ENCODE data around the gene DPYSL4. TPM values are rescaled to one million over a fixed set of nuclear protein-coding genes. Genes with fewer than 3 reads are reported as not detected.

Gene DPYSL4
- total RNA-seq, 5 donors from 2014 or later (not counting 1 experiment from before 2014, with no cell fraction given) = 0.66 to 3.9 (median 3.2) TPM

GRCh38 chr10:132250481-132251475 lies 64.0 kb downstream of the DPYSL4 start:
- 93% methylated on average over 15 of the region's 30 CpGs for WGBS (ENCODE audit: insufficient coverage)
- Histone ChIP-seq H3K27ac (ENCODE audit: low read length) (no peak overlapping the region), H3K9me3 (no peaks in the 10 kb centered on the region), H3K4me3 (ENCODE audit: control insufficient read depth in 1 of 2, extremely low read depth in 1 of 2, low read length in 1 of 2) (no peak overlapping the region), H3K4me1 (ENCODE audit: control insufficient read depth in 1 of 2, extremely low read depth in 1 of 2, insufficient read depth in 2 of 2, low read length in 2 of 2) (peaks cover 9 to 10% of the 10 kb centered on the region in 2 experiments), H3K36me3 (ENCODE audit: control insufficient read depth in 2 of 2, extremely low read depth in 1 of 2, insufficient read depth in 1 of 2, low read length in 1 of 2) (no peaks in the 10 kb centered on the region), H3K27me3 (replicated peaks in 1 of 2; ENCODE audit: control insufficient read depth in 2 of 2, extremely low read depth in 1 of 2, insufficient read depth in 2 of 2, low read length in 1 of 2) (no peaks in the 10 kb centered on the region)
- DNase-seq (no peak), ATAC-seq (replicated peaks in 1 of 4) (no peak)
- Mint-ChIP-seq H3K36me3 (no peaks in the 10 kb centered on the region), H3K4me1 (peaks cover 2 to 6% (median 2%) of the 10 kb centered on the region in 3 donors), H3K27me3 (no peaks in the 10 kb centered on the region), H3K27ac (no peak overlapping the region), H3K4me3 (no peak overlapping the region), H3K9me3 (no peaks in the 10 kb centered on the region)
- CTCF ChIA-PET = no interaction called here
- POLR2A ChIA-PET = no interaction called here

GRCh38 chr10:132251928-132252327 lies 65.2 kb downstream of the DPYSL4 start:
- DNase-seq (no peak), ATAC-seq (replicated peaks in 1 of 4) (no peak)
- Histone ChIP-seq H3K27ac (ENCODE audit: low read length) (no peak overlapping the region), H3K4me1 (ENCODE audit: control insufficient read depth in 1 of 2, extremely low read depth in 1 of 2, insufficient read depth in 2 of 2, low read length in 2 of 2) (peaks cover 10 to 12% of the 10 kb centered on the region in 2 experiments), H3K27me3 (replicated peaks in 1 of 2; ENCODE audit: control insufficient read depth in 2 of 2, extremely low read depth in 1 of 2, insufficient read depth in 2 of 2, low read length in 1 of 2) (no peaks in the 10 kb centered on the region), H3K4me3 (ENCODE audit: control insufficient read depth in 1 of 2, extremely low read depth in 1 of 2, low read length in 1 of 2) (no peak overlapping the region), H3K9me3 (no peaks in the 10 kb centered on the region), H3K36me3 (ENCODE audit: control insufficient read depth in 2 of 2, extremely low read depth in 1 of 2, insufficient read depth in 1 of 2, low read length in 1 of 2) (no peaks in the 10 kb centered on the region)
- POLR2A ChIA-PET = no interaction called here
- no peak overlapping the region for H3K27ac Mint-ChIP-seq
- no peaks in the 10 kb centered on the region for H3K36me3 Mint-ChIP-seq
- H3K4me1 Mint-ChIP-seq = peaks cover 2 to 6% (median 4%) of the 10 kb centered on the region in 3 donors
- CTCF ChIA-PET = no interaction called here
- no peaks in the 10 kb centered on the region for H3K27me3 Mint-ChIP-seq
- H3K9me3 Mint-ChIP-seq = no peaks in the 10 kb centered on the region
- no peak overlapping the region for H3K4me3 Mint-ChIP-seq
- WGBS (ENCODE audit: insufficient coverage) = 93% methylated on average over 5 of the region's 6 CpGs

- Histone ChIP-seq H3K27ac (ENCODE audit: low read length) (no peak overlapping the region), H3K9me3 (no peaks in the 10 kb centered on the region), H3K4me1 (ENCODE audit: control insufficient read depth in 1 of 2, extremely low read depth in 1 of 2, insufficient read depth in 2 of 2, low read length in 2 of 2) (peaks cover 10 to 12% of the 10 kb centered on the region in 2 experiments), H3K4me3 (ENCODE audit: control insufficient read depth in 1 of 2, extremely low read depth in 1 of 2, low read length in 1 of 2) (no peak overlapping the region), H3K27me3 (replicated peaks in 1 of 2; ENCODE audit: control insufficient read depth in 2 of 2, extremely low read depth in 1 of 2, insufficient read depth in 2 of 2, low read length in 1 of 2) (no peaks in the 10 kb centered on the region), H3K36me3 (ENCODE audit: control insufficient read depth in 2 of 2, extremely low read depth in 1 of 2, insufficient read depth in 1 of 2, low read length in 1 of 2) (no peaks in the 10 kb centered on the region)
- ATAC-seq (replicated peaks in 1 of 4) (no peak), DNase-seq (no peak)
- Mint-ChIP-seq H3K27ac (no peak overlapping the region), H3K4me1 (peaks cover 2 to 6% (median 4%) of the 10 kb centered on the region in 3 donors), H3K36me3 (no peaks in the 10 kb centered on the region), H3K27me3 (no peaks in the 10 kb centered on the region), H3K9me3 (no peaks in the 10 kb centered on the region), H3K4me3 (no peak overlapping the region)
- CTCF ChIA-PET = no interaction called here
- 91% methylated on average over 10 of the region's 17 CpGs for WGBS (ENCODE audit: insufficient coverage)
- POLR2A ChIA-PET = no interaction called here
Observed at GRCh38 chr10:132252412-132252811, 65.7 kb downstream of the DPYSL4 start.

GRCh38 chr10:132253092-132253687 lies 66.4 kb downstream of the DPYSL4 start:
- Mint-ChIP-seq H3K27me3 (no peaks in the 10 kb centered on the region), H3K9me3 (no peaks in the 10 kb centered on the region), H3K4me3 (no peak overlapping the region), H3K4me1 (peaks cover 2 to 6% (median 4%) of the 10 kb centered on the region in 3 donors), H3K27ac (no peak overlapping the region), H3K36me3 (no peaks in the 10 kb centered on the region)
- H3K36me3 ChIP-seq (ENCODE audit: control insufficient read depth in 2 of 2, extremely low read depth in 1 of 2, insufficient read depth in 1 of 2, low read length in 1 of 2) = no peaks in the 10 kb centered on the region
- CTCF ChIA-PET = no interaction called here
- ATAC-seq (replicated peaks in 1 of 4) (no peak), DNase-seq (no peak)
- peaks cover 8 to 12% of the 10 kb centered on the region in 2 experiments for H3K4me1 ChIP-seq (ENCODE audit: control insufficient read depth in 1 of 2, extremely low read depth in 1 of 2, insufficient read depth in 2 of 2, low read length in 2 of 2)
- no peaks in the 10 kb centered on the region for H3K9me3 ChIP-seq
- no peak overlapping the region for H3K27ac ChIP-seq (ENCODE audit: low read length)
- no peak overlapping the region for H3K4me3 ChIP-seq (ENCODE audit: control insufficient read depth in 1 of 2, extremely low read depth in 1 of 2, low read length in 1 of 2)
- H3K27me3 ChIP-seq (replicated peaks in 1 of 2; ENCODE audit: control insufficient read depth in 2 of 2, extremely low read depth in 1 of 2, insufficient read depth in 2 of 2, low read length in 1 of 2) = no peaks in the 10 kb centered on the region
- POLR2A ChIA-PET = no interaction called here
- WGBS (ENCODE audit: insufficient coverage) = 82% methylated on average over 16 of the region's 19 CpGs

GRCh38 chr10:132254841-132255240 lies 68.1 kb downstream of the DPYSL4 start:
- Histone ChIP-seq H3K4me1 (ENCODE audit: control insufficient read depth in 1 of 2, extremely low read depth in 1 of 2, insufficient read depth in 2 of 2, low read length in 2 of 2) (peaks cover 0 to 12% of the 10 kb centered on the region in 2 experiments), H3K36me3 (ENCODE audit: control insufficient read depth in 2 of 2, extremely low read depth in 1 of 2, insufficient read depth in 1 of 2, low read length in 1 of 2) (no peaks in the 10 kb centered on the region), H3K4me3 (ENCODE audit: control insufficient read depth in 1 of 2, extremely low read depth in 1 of 2, low read length in 1 of 2) (no peak overlapping the region), H3K9me3 (no peaks in the 10 kb centered on the region), H3K27ac (ENCODE audit: low read length) (peak overlapping the region; percentile 29), H3K27me3 (replicated peaks in 1 of 2; ENCODE audit: control insufficient read depth in 2 of 2, extremely low read depth in 1 of 2, insufficient read depth in 2 of 2, low read length in 1 of 2) (no peaks in the 10 kb centered on the region)
- 48% methylated on average over 12 of the region's 14 CpGs for WGBS (ENCODE audit: insufficient coverage)
- H3K4me1 Mint-ChIP-seq = peaks cover 2 to 6% (median 4%) of the 10 kb centered on the region in 3 donors
- H3K27me3 Mint-ChIP-seq = no peaks in the 10 kb centered on the region
- ChIA-PET POLR2A (no interaction called here), CTCF (no interaction called here)
- ATAC-seq (replicated peaks in 1 of 4) (no peak), DNase-seq (no peak)
- H3K9me3 Mint-ChIP-seq = no peaks in the 10 kb centered on the region
- H3K36me3 Mint-ChIP-seq = no peaks in the 10 kb centered on the region
- H3K27ac Mint-ChIP-seq = no peak overlapping the region
- no peak overlapping the region for H3K4me3 Mint-ChIP-seq
